Measurements from ENCODE around the gene PBX1.

PBX1 gene

DNA sequence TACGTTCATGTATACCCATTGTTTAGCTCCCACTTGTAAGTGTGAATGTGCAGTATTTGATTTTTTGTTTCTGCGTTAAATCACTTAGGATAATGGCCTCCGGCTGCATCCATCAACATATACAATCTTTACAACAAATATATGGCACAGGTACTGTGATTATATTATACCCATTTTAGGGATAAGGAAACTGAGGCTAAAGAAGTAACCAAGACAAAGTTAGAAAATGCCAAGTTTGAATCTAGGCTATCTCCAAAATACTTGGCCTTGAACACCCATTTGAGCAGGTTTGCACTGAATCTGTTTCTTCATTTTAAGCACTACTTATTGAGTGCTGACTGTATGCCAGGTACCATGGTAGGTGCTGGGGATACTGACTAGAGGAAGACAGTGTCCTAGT lies 149.6 kb downstream of the PBX1 start:
- H3K4me3 Mint-ChIP-seq, result no peak overlapping the region
- peaks cover 7% of the 10 kb centered on the region for H3K9me3 Mint-ChIP-seq
- no peaks in the 10 kb centered on the region for H3K36me3 Mint-ChIP-seq
- H3K27ac Mint-ChIP-seq, result no peak overlapping the region
- no peak for ATAC-seq
- DNase-seq (ENCODE audit: low spot score in 2 of 2), result no peak
- H3K4me1 Mint-ChIP-seq, result no peaks in the 10 kb centered on the region

- H3K36me3 Mint-ChIP-seq, result no peaks in the 10 kb centered on the region
- DNase-seq (ENCODE audit: low spot score in 2 of 2), result no peak
- H3K4me1 Mint-ChIP-seq, result no peaks in the 10 kb centered on the region
- no peak overlapping the region for H3K27ac Mint-ChIP-seq
- ATAC-seq, result no peak
- H3K9me3 Mint-ChIP-seq, result peaks cover 7% of the 10 kb centered on the region
- no peak overlapping the region for H3K4me3 Mint-ChIP-seq
Measured at GRCh38 chr1:164709126-164709525, 150.1 kb downstream of the PBX1 start.

- Mint-ChIP-seq H3K4me3 (no peak overlapping the region), H3K4me1 (no peaks in the 10 kb centered on the region), H3K9me3 (peaks cover 7% of the 10 kb centered on the region), H3K36me3 (no peaks in the 10 kb centered on the region), H3K27ac (no peak overlapping the region)
- DNase-seq (ENCODE audit: low spot score in 2 of 2) (no peak), ATAC-seq (peak; percentile 45)
Measured at GRCh38 chr1:164709541-164710278, 150.7 kb downstream of the PBX1 start.

DNA sequence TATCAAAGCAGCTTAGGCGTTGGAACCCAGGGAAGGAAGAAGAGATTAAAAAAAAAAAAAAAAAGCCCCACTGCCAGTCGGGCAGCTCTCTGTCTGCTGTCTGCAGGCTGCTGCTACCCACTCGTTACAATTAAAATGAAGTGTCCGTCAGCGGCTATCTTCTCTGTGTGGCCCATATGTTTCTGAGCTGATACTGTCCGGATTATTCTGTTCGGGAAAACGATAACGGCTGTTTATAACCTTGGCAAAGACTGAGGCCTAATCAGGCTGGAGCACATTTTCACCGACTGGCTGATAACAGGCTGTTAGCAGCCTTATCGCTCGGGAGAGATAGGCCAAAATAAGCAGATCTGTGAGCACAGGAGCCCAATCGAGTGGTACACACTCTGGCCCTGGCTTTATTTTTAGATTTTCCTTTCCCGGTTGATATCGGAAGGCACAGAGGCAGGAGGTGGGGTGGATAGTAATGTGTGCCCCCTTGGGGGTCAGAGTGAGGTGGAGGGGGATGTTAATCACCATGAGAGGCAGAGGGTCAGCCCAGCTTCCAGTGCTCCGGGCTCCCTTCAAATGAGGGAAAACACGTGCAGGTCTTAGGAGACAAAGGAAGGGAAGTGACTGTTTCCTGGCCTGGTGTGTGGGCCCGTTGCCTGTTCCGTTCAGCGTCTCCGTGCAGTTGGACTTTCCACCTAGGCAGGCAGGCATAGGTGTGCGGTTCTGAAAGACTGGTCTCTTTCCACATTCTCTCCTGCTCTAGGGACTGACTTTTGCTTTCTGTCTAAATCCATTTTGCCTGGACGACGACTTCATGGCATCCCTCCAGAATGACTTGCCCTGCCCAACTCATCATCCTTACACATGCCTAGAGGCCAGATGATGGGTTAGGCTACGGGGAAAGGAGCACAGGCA lies 153.4 kb downstream of the PBX1 start:
- ATAC-seq (no peak), DNase-seq (ENCODE audit: low spot score in 2 of 2) (no peak)
- Mint-ChIP-seq H3K27ac (no peak overlapping the region), H3K4me3 (no peak overlapping the region), H3K9me3 (peaks cover 1% of the 10 kb centered on the region), H3K36me3 (no peaks in the 10 kb centered on the region), H3K4me1 (no peaks in the 10 kb centered on the region)

DNA sequence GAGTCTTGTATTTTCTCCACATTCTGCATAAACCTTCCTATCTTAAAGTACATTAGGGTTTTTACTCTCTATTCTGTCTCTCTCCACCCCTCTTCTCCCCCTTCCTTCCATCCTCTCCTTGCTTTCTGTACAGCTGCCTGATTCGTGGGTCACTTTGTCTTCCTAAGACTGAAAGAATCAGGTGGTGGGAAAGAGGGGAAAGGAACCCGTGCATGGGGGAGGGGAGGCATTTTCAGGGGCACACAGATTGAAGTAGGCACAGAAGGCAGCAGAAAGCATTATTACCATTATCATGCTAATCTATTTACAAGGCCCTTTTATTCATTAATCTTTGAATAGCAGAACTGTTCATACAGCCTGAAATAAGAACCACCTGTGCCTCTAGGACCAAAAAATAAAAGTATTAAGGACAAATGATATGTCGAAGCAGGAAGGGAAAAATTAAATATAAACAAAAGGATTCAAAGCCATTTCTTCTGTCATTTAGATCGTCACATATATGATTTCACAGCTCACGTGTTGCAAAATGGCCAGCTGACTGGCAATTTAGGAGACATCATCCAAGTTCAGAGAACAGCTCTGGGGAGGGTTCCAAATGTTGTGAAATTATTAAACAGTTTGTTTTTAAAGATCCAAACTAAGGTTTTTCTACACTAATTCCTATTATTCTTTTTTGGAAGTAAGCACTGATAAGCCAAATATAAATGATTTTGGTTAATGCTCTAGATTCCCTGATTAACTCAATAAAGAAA lies 154.6 kb downstream of the PBX1 start:
- ATAC-seq, result no peak
- no peak for DNase-seq (ENCODE audit: low spot score in 2 of 2)
- Mint-ChIP-seq H3K4me3 (no peak overlapping the region), H3K27ac (no peak overlapping the region), H3K36me3 (no peaks in the 10 kb centered on the region), H3K4me1 (no peaks in the 10 kb centered on the region), H3K9me3 (no peaks in the 10 kb centered on the region)

- ATAC-seq (peak; percentile 74), DNase-seq (ENCODE audit: low spot score in 2 of 2) (no peak)
- H3K27ac Mint-ChIP-seq, result no peak overlapping the region
- H3K4me1 Mint-ChIP-seq, result peaks cover 8% of the 10 kb centered on the region
- H3K9me3 Mint-ChIP-seq, result no peaks in the 10 kb centered on the region
- H3K4me3 Mint-ChIP-seq, result no peak overlapping the region
- no peaks in the 10 kb centered on the region for H3K36me3 Mint-ChIP-seq
Measured at GRCh38 chr1:164716992-164717703, 158.2 kb downstream of the PBX1 start.

GRCh38 chr1:164718821-164719220 lies 159.8 kb downstream of the PBX1 start:
- DNase-seq (ENCODE audit: low spot score in 2 of 2), result no peak
- Mint-ChIP-seq H3K9me3 (peaks cover 2% of the 10 kb centered on the region), H3K36me3 (no peaks in the 10 kb centered on the region), H3K27ac (no peak overlapping the region), H3K4me1 (peaks cover 8% of the 10 kb centered on the region), H3K4me3 (no peak overlapping the region)
- ATAC-seq, result no peak

DNA sequence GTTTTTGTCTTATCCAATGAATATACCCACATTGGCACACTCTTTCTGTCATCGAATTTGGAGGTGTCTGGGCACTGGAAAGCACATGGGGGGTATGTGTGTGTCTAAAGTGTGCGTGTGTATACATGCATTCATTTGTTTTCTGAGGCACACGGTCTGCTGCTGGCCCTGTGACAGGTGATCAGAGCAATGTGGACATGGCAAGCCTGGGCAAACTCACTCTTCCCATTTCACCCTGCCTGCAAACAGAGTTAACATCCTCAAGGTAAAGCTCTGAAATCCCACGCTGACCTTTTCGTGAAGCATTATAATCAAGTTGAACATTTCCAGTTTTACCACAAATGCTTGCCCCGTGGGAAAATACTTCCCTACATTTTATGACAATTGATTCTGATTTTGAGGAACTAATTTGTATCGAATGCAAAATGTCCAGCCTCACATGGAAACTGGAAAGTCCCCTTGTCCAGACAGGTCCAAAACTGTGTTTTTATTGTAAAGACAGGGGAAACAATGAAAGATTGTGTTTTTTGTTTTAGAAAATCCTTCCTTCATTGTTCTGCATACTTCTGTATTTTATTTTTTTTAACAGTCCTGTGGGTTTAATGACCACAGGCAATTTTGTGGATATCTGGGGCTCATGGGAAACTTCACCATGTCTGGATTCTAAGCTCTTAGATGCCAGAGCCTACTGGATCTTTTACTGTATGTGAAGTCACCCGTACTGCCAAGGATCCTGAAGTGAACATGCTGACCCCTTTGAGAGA lies 160.9 kb downstream of the PBX1 start:
- no peaks in the 10 kb centered on the region for H3K36me3 Mint-ChIP-seq
- H3K9me3 Mint-ChIP-seq, result peaks cover 2% of the 10 kb centered on the region
- H3K4me1 Mint-ChIP-seq, result peaks cover 8% of the 10 kb centered on the region
- H3K27ac Mint-ChIP-seq, result no peak overlapping the region
- H3K4me3 Mint-ChIP-seq, result no peak overlapping the region
- no peak for DNase-seq (ENCODE audit: low spot score in 2 of 2)
- ATAC-seq, result no peak

- ATAC-seq (peak; percentile 57), DNase-seq (ENCODE audit: low spot score in 2 of 2) (no peak)
- H3K36me3 Mint-ChIP-seq, result no peaks in the 10 kb centered on the region
- H3K4me1 Mint-ChIP-seq, result peaks cover 8% of the 10 kb centered on the region
- H3K4me3 Mint-ChIP-seq, result no peak overlapping the region
- H3K27ac Mint-ChIP-seq, result no peak overlapping the region
- peaks cover 2% of the 10 kb centered on the region for H3K9me3 Mint-ChIP-seq
Measured at GRCh38 chr1:164720440-164721227, 161.7 kb downstream of the PBX1 start.

DNA sequence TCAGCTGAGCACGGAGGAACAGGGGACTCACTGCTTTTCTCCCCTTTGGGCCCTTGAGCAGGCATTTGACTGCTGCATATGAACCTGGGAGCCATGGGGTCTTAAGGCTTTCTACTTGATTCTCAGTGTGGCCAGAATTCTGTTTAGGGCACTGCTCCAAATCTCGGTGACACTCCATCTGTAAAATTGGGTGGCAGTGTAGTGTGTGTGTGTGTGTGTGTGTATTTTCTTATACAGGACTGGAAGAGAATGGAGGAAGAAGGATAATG lies 162.2 kb downstream of the PBX1 start:
- Mint-ChIP-seq H3K36me3 (no peaks in the 10 kb centered on the region), H3K4me3 (no peak overlapping the region), H3K9me3 (peaks cover 2% of the 10 kb centered on the region), H3K4me1 (peaks cover 8% of the 10 kb centered on the region), H3K27ac (no peak overlapping the region)
- ATAC-seq (no peak), DNase-seq (ENCODE audit: low spot score in 2 of 2) (no peak)

DNA sequence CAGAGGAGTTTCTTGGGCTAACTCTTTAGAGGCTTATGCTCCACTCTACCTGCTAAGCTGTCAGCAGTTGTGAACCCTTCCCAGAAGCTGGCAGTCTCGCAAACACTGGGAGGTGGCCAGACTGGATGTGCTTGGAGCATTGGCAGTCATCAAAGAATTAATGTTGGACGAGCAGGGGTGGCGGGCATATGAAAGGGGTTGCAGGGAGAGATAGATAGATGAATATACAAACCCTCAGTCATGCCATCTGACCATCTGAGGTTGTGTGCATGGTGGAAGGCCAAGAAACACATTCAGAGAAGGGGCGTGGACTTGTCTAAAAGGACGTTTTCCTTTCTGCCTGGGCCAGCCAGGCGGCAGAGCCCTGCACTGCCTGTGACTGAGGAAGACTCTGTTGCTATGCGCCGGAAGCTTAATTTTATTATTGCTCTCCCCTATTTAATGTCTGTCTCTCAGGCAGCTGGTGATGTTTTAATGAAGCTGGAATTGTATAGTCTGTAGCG lies 164.4 kb downstream of the PBX1 start:
- Mint-ChIP-seq H3K36me3 (no peaks in the 10 kb centered on the region), H3K4me3 (no peak overlapping the region), H3K4me1 (peaks cover 8% of the 10 kb centered on the region), H3K9me3 (peaks cover 4% of the 10 kb centered on the region), H3K27ac (no peak overlapping the region)
- DNase-seq (ENCODE audit: low spot score in 2 of 2) (no peak), ATAC-seq (no peak)

GRCh38 chr1:164725401-164725800 lies 166.4 kb downstream of the PBX1 start:
- Mint-ChIP-seq H3K9me3 (peaks cover 4% of the 10 kb centered on the region), H3K4me1 (peaks cover 8% of the 10 kb centered on the region), H3K4me3 (no peak overlapping the region), H3K36me3 (no peaks in the 10 kb centered on the region), H3K27ac (no peak overlapping the region)
- ATAC-seq, result no peak
- DNase-seq (ENCODE audit: low spot score in 2 of 2), result no peak

GRCh38 chr1:164726235-164726634 lies 167.3 kb downstream of the PBX1 start:
- no peaks in the 10 kb centered on the region for H3K36me3 Mint-ChIP-seq
- ATAC-seq (no peak), DNase-seq (ENCODE audit: low spot score in 2 of 2) (no peak)
- H3K27ac Mint-ChIP-seq, result no peak overlapping the region
- H3K4me3 Mint-ChIP-seq, result no peak overlapping the region
- peaks cover 6% of the 10 kb centered on the region for H3K9me3 Mint-ChIP-seq
- peaks cover under 1% of the 10 kb centered on the region for H3K4me1 Mint-ChIP-seq

- Mint-ChIP-seq H3K9me3 (peaks cover 4% of the 10 kb centered on the region), H3K27ac (no peak overlapping the region), H3K4me1 (no peaks in the 10 kb centered on the region), H3K4me3 (no peak overlapping the region), H3K36me3 (no peaks in the 10 kb centered on the region)
- ATAC-seq (no peak), DNase-seq (ENCODE audit: low spot score in 2 of 2) (no peak)
Measured at GRCh38 chr1:164728719-164729118, 169.7 kb downstream of the PBX1 start.

Data from stimulated activated effector memory CD8-positive, alpha-beta T cell treated with anti-CD3 and anti-CD28 coated beads, Interleukin-12 subunit alpha, Interleukin-12 subunit beta, amount 100 ng/mL, for 72 hours (primary cell).